ENCODE data around the gene ORM2. TPM values are rescaled to one million over a fixed set of nuclear protein-coding genes. Genes with fewer than 3 reads are reported as not detected.
"Not testable (repeated sequence)": the region's sequence is repeated elsewhere in the genome, so short reads cannot be mapped to it uniquely, and the experiment has no call there.

Gene ORM2
- total and polyA plus RNA-seq, 9 of the 15 experiments (the other 6 are each of a cell fraction or from before 2014, with no cell fraction given), result 0.98 TPM; not detected in 8

- H2AFZ ChIP-seq (ENCODE audit: low read depth, low read length); H3K9me3 ChIP-seq (replicated peaks; ENCODE audit: control insufficient read depth, insufficient read depth, low read depth, low read length); BruUV-seq (replicated peaks); H3K9ac ChIP-seq (ENCODE audit: insufficient read depth in 1 of 2, low read depth in 2 of 2, low read length in 2 of 2); H3K4me2 ChIP-seq (ENCODE audit: insufficient read depth, low read length); DNase-seq (ENCODE audit: extremely low read depth in 1 of 4, low spot score in 3 of 4); H3K9me1 ChIP-seq (ENCODE audit: control insufficient read depth, insufficient read depth, low read length); H3K4me3 ChIP-seq; H3K36me3 ChIP-seq (ENCODE audit: control insufficient read depth, insufficient read depth, low read length); FAIRE-seq; ATAC-seq; in situ Hi-C loops (cut with MboI); H3K27ac ChIP-seq (ENCODE audit: extremely low read depth, low read depth, low read length); H4K20me1 ChIP-seq (replicated peaks; ENCODE audit: control insufficient read depth, insufficient read depth, low read length); CTCF ChIA-PET (ENCODE audit: low intra/inter-chr PET ratio); intact Hi-C loops (cut with micrococcal nuclease); H3K79me2 ChIP-seq (ENCODE audit: control insufficient read depth, insufficient read depth, low read length); H3K4me1 ChIP-seq (replicated peaks in 1 of 2; ENCODE audit: control insufficient read depth in 2 of 2, insufficient read depth in 2 of 2, low read length in 2 of 2): not testable (repeated sequence)
- H3K27me3 ChIP-seq (ENCODE audit: control insufficient read depth in 2 of 2, insufficient read depth in 2 of 2, low read length in 2 of 2), result peaks cover 29 to 62% of the 10 kb centered on the region in 2 experiments; a peak in 4 of 5 replicates
- POLR2A ChIA-PET, result interaction anchor here (0.6 kb wide), 1 partner anchor 11 kb away, joined by 4 read pairs; no protein-coding TSS in a partner anchor
- 0 out of 2 replicates have a peak, but pooled peaks have one; percentile 8 for TF ChIP-seq USF2 (CRISPR knock-in tag; IDR thresholded peaks at IDR 0.05)
- WGBS (ENCODE audit: insufficient coverage, low coverage, missing lambda C conversion rate), result 4% methylated on average over 10 of the region's 10 CpGs
Measured at GRCh38 chr9:114328357-114328820, 1.3 kb upstream of the ORM2 start.

- under 1% methylated on average over 10 of the region's 12 CpGs for WGBS (ENCODE audit: insufficient coverage, low coverage, missing lambda C conversion rate)
- BruUV-seq (replicated peaks); in situ Hi-C loops (cut with MboI); H3K9me3 ChIP-seq (replicated peaks; ENCODE audit: control insufficient read depth, insufficient read depth, low read depth, low read length); H3K9me1 ChIP-seq (ENCODE audit: control insufficient read depth, insufficient read depth, low read length); H3K79me2 ChIP-seq (ENCODE audit: control insufficient read depth, insufficient read depth, low read length); H3K4me3 ChIP-seq; H3K36me3 ChIP-seq (ENCODE audit: control insufficient read depth, insufficient read depth, low read length); H3K4me2 ChIP-seq (ENCODE audit: insufficient read depth, low read length); DNase-seq (ENCODE audit: extremely low read depth in 1 of 4, low spot score in 3 of 4); H3K9ac ChIP-seq (ENCODE audit: insufficient read depth in 1 of 2, low read depth in 2 of 2, low read length in 2 of 2); H2AFZ ChIP-seq (ENCODE audit: low read depth, low read length); H3K4me1 ChIP-seq (replicated peaks in 1 of 2; ENCODE audit: control insufficient read depth in 2 of 2, insufficient read depth in 2 of 2, low read length in 2 of 2); FAIRE-seq; H3K27ac ChIP-seq (ENCODE audit: extremely low read depth, low read depth, low read length); H4K20me1 ChIP-seq (replicated peaks; ENCODE audit: control insufficient read depth, insufficient read depth, low read length); intact Hi-C loops (cut with micrococcal nuclease); ATAC-seq: not testable (repeated sequence)
- ChIA-PET CTCF (ENCODE audit: low intra/inter-chr PET ratio) (interaction anchor here (0.7 kb wide), 1 partner anchor 366 kb away, joined by 3 read pairs; no protein-coding TSS in a partner anchor), POLR2A (interaction anchor here (0.6 kb wide), 1 partner anchor 12 kb away, joined by 4 read pairs; no protein-coding TSS in a partner anchor)
- H3K27me3 ChIP-seq (ENCODE audit: control insufficient read depth in 2 of 2, insufficient read depth in 2 of 2, low read length in 2 of 2), result peaks cover 26 to 56% of the 10 kb centered on the region in 2 experiments; a peak in 4 of 5 replicates
Measured at GRCh38 chr9:114328937-114329624, 588 bp upstream of the ORM2 start.

Data from K562 (cell line).